Raji (cell line): ENCODE data around the gene TOPBP1.
A peak's percentile ranks its signal among the peaks of the same experiment; 100 is the strongest.

Experiments
- POLR2A ChIP-seq: IDR thresholded peaks from 2 replicates; pipeline ENCODE4 v1.6.1; 2011; ENCODE audit warnings: low read depth, low read length, control low read depth; ENCODE audit not compliant: insufficient read depth

The TOPBP1 gene

DNA sequence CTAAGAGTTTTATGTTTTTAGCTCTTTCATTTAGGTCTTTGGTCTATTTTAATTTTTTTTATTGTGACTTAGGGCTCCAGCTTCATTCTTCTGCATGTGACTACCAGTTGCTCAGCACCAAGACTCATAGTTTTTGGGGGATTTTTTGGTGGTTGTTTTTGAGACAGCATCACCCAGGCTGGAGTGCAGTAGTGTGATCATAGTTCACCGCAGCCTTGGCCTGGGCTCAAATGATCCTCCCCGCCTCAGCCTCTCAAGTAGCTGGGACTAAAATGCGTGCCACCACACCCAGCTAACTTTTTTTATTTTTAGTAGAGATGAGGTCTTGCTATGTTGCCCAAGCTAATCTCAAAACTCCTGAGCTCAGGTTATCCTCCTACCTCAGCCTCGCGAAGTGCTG is 68.9 kb downstream of the TOPBP1 start:
- TF ChIP-seq POLR2A = no peak

DNA sequence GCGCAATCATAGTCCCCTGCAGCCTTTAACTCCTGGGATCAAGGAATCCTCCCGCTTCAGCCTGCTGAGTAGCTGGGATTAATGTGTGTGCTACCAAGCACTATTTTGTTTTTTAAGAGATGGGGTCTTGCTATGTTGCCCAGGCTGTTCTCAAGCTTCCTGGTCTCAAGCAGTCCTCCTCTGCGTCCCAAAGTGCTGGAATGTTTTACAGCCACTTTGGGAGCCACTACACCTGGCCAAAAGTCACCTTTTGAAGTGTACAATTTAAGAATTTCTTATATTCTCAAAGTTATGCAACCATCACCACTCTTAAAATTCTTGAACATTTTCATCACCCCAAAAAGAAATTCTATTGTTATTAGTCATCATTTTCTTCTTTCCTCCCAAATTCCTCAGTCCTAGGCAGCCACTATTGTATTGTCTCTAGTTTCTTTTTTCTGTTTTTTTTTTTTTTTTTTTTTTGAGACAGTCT is 70.4 kb downstream of the TOPBP1 start:
- TF ChIP-seq POLR2A = no peak

DNA sequence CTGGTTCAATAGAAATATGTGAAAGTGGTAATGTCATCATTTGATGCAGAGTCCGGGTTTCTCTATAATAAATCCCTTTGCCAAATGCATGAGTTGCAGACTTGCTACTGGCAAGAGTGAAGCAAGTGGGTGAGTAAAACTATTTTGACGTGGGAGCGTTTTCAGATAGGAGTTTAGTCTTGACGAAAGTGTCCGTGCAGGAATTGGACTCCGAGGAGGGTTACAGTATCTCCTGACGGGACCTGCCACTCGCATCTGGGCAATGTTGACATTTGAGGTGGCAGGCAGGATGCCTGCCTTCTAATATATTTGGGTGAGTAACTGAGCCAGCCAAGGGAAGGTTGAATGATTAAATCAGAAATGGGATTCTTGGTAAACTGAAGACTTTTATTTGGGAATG is 72.2 kb downstream of the TOPBP1 start:
- no peak for TF ChIP-seq POLR2A

DNA sequence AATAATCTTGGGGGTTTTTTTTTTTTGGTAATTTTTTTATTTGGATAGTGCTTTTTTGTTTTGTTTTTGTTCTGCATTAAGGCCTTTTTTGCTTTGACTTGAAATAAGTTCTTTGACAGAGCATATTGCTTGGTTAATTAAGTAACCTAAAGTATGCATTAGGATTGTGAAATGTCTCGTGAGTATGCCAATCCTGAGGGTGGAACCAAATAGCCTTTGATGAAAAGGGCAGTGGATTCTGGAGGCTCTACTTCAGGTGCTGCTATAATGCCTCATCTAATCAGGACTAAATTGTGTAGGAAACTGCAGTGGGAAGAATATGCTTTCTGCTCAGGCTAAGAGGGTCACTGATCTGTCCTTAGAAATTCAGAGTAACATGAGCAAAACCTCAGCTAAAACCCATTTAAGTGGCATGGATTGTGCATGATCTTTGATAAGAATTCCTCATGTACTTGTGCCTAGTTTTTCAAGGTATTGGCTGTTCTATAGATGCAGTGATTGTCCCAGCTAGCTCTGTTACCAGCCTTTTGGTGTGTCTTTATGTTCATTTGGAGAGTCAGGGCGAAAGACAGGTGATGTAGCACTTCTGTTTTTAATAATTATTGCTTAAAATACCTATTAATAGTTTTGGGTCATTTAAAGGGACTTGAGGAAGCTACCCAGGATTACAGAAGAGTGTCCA is 72.8 kb downstream of the TOPBP1 start:
- TF ChIP-seq POLR2A = no peak

DNA sequence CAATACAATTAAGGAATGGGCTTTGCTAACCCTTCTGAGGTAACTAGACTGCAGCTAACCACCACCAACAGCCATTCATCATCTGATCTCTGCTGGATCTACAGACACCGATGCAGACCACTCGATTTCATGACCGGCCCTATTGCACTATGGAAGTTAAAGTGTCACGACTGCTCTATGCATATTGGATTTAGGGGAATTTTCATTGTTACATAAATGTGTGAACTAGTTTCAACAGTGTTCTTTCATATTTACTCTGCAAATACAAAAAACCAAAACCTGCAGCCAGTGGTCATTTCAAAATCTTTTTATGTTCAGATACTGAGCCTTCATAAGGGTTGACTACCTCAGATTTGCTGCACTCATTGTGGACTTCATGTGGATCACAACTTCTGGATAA is 73.7 kb downstream of the TOPBP1 start:
- no peak for TF ChIP-seq POLR2A

DNA sequence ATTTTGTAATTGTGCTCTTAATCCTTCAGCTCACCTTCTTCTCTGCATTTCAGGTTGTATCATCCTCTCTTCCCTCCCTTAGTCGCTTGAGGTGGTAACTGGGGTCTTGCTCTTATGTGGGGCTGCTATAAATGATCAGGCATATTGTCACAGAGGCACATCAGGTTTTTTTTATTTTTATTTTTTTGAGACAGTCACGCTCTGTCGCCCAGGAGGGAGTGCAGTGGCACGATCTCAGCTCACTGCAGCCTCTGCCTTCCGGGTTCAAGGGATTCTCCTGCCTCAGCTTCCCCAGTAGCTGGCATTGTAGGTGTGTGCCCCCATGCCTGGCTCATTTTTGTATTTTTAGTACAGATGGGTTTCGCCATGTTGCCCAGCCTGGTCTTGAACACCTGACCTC is 78.3 kb downstream of the TOPBP1 start:
- no peak for TF ChIP-seq POLR2A

DNA sequence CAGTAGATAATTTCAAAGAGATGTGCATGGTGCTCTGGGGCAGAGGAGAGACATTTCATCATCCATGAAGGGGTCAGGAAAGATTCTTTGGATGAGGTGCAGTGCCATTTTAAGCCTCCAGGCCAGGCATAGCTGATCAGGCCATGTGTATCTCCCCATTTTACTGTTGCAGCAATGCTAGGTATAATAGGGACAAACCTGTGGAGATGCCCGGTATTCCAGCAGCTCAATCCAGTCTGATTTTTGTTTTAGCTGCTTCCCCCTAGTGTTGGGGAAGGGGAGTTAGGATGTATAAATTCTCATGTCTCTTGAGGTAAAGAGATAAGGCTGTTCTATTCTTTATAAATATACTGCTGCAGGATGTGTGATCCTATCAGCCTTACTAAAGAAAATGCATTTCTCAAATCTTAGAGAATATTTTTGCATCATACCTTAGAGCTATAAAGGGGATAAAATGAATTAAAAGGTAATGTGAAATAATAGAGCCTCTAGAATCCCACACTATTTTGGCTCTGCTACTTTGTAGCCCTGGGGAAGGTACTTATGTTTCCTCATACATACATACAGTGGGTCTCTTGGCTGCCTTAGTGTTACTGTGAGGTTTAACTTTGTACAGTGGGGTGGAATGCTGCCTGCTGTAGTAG is 83.1 kb downstream of the TOPBP1 start:
- no peak for TF ChIP-seq POLR2A

DNA sequence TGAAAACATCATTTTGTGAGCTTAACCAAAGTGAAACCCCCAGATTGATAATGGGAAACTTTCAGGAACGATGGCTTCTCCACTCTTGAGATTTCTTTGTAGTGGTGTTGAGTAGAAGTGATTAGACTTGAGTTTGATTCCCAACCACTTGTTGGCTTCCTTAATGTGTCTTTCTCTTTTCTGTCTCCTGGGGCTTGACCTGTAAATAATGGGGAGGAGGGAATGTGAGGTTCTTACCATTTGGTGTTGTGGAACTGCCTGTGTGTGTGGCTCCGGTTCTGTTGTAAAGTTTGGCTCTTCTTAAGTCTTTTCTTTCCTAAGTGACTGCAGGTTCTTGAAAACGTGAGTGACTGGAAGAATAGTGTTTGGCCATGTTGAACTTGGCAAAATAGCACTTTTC is 85.6 kb downstream of the TOPBP1 start:
- no peak for TF ChIP-seq POLR2A

DNA sequence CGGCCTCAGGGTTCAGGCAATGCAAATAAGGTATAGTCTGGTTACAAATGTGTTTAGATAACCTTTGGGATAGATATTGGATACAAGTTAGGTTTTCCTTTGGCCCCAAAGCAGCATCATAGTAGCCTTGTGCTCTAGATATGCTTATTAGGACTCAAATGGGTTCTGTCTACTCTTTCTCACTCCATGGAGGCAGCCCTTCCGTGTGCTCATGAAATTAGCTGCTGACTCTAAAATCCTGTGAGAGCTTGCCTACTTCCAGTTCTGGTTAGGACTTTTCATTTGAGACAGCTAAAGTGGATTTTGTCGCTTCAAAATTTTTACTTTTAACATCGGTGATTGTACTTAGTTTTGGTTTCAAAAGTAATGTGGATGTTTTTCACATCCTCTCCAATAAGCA is 86.7 kb downstream of the TOPBP1 start:
- TF ChIP-seq POLR2A = no peak; the same call in 1 of the 2 replicates

DNA sequence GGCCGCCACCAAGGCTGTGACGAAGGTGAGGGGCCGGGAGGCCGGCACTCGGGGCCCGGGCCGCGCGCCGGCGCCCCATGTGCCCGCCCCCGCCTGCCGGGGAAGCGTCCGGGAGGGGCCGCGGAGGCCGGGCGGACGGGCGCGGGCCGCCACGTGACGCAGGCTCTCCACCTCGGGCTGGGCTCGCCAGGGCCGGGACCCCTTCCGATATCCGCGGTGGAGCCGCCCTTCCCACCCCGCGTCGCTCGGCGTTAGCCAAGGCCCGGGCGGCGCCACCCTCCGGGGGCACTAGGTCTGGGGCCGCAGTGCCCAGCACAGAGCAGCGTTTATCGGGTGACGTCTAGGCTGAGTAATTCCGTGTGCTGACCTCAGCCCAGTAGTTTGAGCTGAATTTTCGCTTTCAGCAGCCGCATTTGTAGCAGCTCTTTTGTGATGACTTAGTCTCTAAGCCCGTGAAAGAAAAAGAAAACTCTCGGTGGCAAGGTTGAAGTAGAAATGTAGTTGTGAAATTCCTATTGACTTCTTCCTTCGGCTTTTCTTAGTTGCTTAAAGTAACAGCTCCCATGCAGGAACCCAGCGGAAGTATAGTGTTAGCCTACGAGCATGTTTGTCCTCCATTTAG is 87.4 kb downstream of the TOPBP1 start:
- TF ChIP-seq POLR2A = no peak

DNA sequence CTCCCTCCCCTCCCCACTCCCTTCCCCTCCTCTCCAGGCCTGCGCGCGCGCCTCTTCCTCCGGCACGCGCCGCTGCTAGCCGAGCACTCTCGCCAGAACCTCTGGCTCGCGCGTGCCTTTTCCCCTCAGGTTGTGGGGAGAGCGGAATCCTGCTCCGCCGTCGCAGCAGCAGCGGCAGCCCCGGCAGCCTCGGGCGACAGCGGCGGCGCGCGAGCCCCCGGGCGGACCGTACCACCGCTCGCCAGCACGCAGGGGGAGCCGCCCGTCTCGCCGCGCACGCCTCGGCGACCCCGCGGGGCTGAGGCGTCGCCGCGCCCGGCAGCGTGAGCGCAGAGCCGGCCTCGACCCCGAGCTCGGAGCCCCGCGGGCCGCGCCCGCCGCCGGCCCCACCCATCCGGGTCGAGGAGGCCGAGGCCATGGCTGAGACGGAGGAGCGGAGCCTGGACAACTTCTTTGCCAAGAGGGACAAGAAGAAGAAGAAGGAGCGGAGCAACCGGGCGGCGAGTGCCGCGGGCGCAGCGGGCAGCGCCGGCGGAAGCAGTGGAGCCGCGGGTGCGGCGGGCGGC is 88.0 kb downstream of the TOPBP1 start, which contains the start of gene CDV3:
Gene CDV3, plus strand, starts transcription at position 58 of the 566 bp plus-strand sequence. Its CDS starts 359 bp downstream, at position 417.
- peak; percentile 28; the same call in 1 of the 2 replicates for TF ChIP-seq POLR2A

DNA sequence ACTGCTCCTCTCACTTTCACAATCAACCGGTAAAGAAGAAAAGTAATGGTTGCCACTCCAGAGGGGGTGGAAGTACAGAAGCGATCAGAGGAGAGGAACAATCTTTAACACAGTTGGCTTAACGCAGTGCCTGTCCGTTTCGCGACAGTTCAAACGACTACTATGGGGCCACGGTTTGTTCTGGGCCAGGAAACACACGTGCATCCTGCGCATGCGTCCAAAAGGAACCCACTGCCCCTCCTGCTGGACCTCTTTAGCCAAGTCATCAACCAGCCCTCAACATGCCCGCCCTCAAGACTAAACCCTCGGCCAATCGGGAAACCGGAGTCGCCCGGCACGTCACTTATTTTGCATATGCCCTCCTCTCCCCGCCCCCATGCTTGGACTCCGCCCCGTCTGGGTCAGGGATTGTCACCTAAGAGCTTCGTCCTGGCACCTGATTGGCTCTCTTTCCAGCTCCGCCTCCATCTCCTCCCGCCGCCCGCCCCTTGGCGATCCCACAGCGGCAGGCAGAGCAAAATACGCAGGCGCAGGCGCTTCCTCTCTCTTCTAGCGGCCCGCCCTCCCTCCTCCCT is 88.6 kb downstream of the TOPBP1 start:
- TF ChIP-seq POLR2A = peak; percentile 85

DNA sequence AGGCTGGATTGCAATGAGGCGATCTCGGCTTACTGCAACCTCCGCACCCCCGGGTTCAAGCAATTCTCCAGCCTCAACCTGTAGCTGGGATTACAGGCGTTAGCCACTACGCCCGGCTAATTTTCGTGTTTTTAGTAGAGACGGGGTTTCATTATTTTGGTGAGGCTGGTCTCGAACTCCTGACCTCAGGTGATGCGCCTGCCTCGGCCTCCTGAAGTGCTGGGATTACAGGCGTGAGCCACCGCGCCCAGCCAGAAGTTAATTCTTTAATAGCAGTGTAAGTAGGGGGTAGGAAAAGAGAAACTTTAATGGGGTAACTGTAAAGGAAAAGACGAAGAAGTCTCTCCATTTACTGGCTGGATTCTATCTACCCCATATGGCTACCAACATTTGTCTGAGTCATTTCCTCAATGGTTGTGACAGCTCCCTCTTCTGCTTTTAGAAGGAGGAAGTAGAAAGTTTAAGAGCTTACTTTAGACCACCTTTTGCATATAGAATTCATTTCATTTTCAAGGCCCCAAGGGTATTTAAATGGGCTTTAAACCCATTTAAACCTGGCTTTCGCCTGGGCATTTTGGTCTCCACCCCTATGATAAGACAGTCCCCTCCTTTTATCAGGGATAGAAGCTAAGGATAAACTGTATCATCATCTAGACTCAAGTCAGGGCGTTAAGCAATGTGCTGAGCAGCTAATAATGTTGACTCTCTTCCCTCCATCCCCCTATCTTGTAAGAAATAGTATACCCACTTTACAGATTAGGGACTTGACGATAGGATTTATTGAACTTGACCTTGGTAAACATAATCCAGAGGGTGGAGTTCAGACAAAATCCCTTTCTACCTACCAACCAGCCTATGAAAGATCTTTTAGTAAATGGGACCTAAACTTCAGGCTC is 89.3 kb downstream of the TOPBP1 start:
- no peak for TF ChIP-seq POLR2A

DNA sequence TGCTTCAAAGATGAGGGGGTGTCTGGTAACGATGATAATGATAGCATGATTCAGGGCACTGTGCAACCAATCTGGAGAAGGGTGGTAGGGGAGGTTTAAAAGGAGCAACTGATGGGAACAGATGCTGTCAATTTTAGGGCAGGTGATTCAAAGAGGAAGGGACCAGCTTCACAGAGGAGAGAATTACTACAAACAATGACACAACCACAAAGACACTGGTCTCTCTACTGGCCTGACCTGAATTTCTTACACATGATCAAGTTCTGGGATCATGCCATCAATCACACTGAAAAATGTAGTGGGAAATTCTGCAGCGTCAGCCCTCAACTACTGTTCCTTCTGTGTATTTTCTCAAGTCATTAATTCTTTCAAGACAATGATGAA is 90.8 kb downstream of the TOPBP1 start:
- no peak for TF ChIP-seq POLR2A
